ENCODE data around the gene PTGDR2.

PTGDR2 gene

DNA sequence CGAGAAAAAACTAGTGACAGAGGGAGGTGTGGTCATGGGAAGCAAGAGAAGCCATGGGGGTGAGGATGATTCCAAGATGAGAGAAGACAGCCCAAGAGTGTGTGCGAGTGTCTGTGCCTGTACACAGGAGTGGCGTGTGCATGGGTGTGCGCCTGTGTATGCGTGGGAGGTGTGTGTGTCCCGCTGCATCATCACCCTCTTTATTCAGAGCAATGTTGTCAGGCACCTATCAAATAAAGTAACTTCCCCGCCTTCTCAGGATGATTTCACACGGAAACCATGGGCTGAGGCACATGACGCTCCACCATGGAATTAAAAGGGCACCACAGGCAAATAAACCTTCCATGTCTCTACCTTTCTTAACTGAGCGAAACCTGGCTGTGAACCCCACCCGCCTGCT, 46.1 kb downstream of the PTGDR2 start:
- no peak for DNase-seq (ENCODE audit: low read depth in 3 of 3)

DNA sequence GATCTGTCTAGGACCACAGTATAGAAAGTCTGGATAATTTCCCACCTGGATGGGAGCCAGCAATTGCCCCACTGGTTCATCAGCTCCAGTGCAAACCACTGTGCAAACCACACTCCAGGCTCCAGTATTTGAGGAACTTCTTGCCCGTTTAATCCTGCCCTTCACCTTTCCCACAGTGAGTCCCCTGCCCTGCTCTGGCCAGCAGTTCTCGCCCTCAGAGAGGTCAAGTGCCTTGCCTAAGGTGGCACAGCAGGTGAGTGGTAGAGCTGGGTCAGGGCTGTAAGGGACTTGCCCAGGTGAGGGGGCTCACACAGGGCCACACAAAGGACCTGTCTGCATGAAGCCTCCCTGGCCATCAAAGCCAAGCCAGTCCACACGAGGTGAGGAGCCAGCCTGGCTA, 46.5 kb downstream of the PTGDR2 start:
- DNase-seq (ENCODE audit: low read depth in 3 of 3): no peak

DNA sequence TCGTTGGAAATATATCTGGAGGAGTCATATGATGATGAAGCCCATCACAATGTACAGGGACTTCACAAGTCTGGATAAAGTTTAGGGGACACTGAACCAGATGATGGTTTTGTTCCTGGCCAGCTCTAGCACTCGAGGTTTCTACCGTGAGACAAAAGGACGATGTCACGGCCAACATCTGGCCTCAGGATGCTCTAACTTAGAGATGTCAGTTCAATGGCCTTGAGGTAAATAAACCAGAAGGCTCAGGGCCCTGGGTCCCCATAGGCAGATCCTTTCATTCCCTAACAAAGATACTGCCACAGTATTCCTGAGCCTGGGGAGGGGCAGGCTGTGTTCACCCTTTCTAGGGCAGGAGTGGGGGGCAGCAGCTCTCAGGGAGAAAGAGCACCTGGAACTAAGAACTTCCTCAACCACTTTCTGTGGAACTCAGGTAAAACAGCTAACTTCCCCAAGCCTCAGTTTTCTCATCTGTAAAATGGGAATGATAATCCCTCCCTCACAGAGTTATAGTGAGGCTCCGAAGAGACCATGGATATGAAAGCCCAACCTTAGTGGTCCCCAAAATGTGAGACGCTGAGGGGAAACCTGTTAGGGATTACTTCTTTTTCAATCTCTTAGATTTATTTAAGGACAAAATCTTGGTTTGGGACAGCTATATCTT, 52.3 kb downstream of the PTGDR2 start:
- DNase-seq (ENCODE audit: low read depth in 3 of 3): no peak

DNA sequence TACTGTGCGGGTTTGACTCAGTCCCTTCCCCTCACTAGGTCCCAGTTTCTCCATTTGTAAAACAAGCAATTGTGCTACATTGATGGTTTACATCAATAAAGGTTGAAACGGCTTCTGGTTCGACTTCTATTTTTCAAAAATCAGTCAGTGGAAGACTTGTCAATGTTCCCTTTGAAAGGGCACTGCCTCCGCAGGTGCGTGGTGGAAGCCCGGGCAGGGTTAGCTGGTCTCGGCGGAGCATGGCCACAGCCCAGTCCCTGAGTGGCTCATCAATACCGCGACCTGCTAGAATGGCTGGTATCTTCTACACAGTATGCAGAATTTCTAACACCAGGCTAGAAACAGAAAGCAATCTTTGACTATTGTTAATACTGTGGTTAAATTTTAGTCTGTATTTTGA, 54.6 kb downstream of the PTGDR2 start:
- DNase-seq (ENCODE audit: low read depth in 3 of 3): no peak

Measured in stimulated activated CD4-positive, alpha-beta T cell treated with anti-CD3 and anti-CD28 coated beads, TNF-alpha, amount 100 ng/mL, for 4 hours (primary cell).